Measurements from ENCODE around the gene RAP2B.

- TF ChIP-seq CTCF (IDR thresholded peaks at IDR 0.05; ENCODE audit: low read depth, low read length): no peak
- TF ChIP-seq EZH2phosphoT487 (IDR thresholded peaks at IDR 0.05; ENCODE audit: low read depth): no peak
Measured at GRCh38 chr3:153192327-153192726, 30.3 kb downstream of the RAP2B start.

Measured in OCI-LY3 (cell line).